Amniotic stem cell (primary cell): Measurements from ENCODE around the gene NPAS3.

ENCODE experiments used
- DNase-seq: peaks from one replicate; lab custom pipeline; 2025; lab: John Stamatoyannopoulos, UW

The NPAS3 gene

GRCh38 chr14:33556382-33557121, 617.9 kb downstream of the NPAS3 start:
- DNase-seq = no peak

- no peak for DNase-seq
Observed at GRCh38 chr14:33560718-33561431, 622.2 kb downstream of the NPAS3 start.

GRCh38 chr14:33561488-33562175, 623.0 kb downstream of the NPAS3 start:
- DNase-seq = no peak

GRCh38 chr14:33563191-33563900, 624.7 kb downstream of the NPAS3 start:
- no peak for DNase-seq

- DNase-seq = no peak
Observed at GRCh38 chr14:33563901-33564197, 625.2 kb downstream of the NPAS3 start.

- no peak for DNase-seq
Observed at GRCh38 chr14:33564774-33565630, 626.3 kb downstream of the NPAS3 start.

GRCh38 chr14:33566082-33566481, 627.4 kb downstream of the NPAS3 start:
- DNase-seq = no peak

- DNase-seq = no peak
Observed at GRCh38 chr14:33567023-33567728, 628.5 kb downstream of the NPAS3 start.

GRCh38 chr14:33567731-33568130, 629.1 kb downstream of the NPAS3 start:
- no peak for DNase-seq

GRCh38 chr14:33568935-33569579, 630.4 kb downstream of the NPAS3 start:
- no peak for DNase-seq

GRCh38 chr14:33569821-33570687, 631.4 kb downstream of the NPAS3 start:
- DNase-seq = no peak

GRCh38 chr14:33570694-33571310, 632.1 kb downstream of the NPAS3 start:
- no peak for DNase-seq

- DNase-seq = no peak
Observed at GRCh38 chr14:33573301-33573880, 634.7 kb downstream of the NPAS3 start.

- no peak for DNase-seq
Observed at GRCh38 chr14:33576014-33576413, 637.3 kb downstream of the NPAS3 start.

- DNase-seq = no peak
Observed at GRCh38 chr14:33578461-33579216, 640.0 kb downstream of the NPAS3 start.

- DNase-seq = no peak
Observed at GRCh38 chr14:33580231-33580749, 641.6 kb downstream of the NPAS3 start.

- DNase-seq = no peak
Observed at GRCh38 chr14:33580841-33581240, 642.2 kb downstream of the NPAS3 start.

- no peak for DNase-seq
Observed at GRCh38 chr14:33584697-33585096, 646.0 kb downstream of the NPAS3 start.
